Smooth muscle cell (in vitro differentiated cells): Measurements from ENCODE around the gene MXRA7. TPM values are rescaled to one million over a fixed set of nuclear protein-coding genes. Genes with fewer than 3 reads are reported as not detected.

Experiments used
- DNase-seq: peaks from one replicate; lab custom pipeline; 2025; ENCODE audit not compliant: unreplicated experiment; lab: John Stamatoyannopoulos, UW
- H2AFZ ChIP-seq: fragments of 200-600 bp; sonication (generic); 2 replicates; pipeline ENCODE4 v1.6.0; 2016; ENCODE audit warnings: antibody characterized with exemption, low read depth, mild to moderate bottlenecking
- H3F3A ChIP-seq: fragments of 200-600 bp; sonication (generic); 2 replicates; pipeline ENCODE4 v1.6.0; 2017; ENCODE audit warnings: antibody characterized with exemption, low read depth
- H3K27ac ChIP-seq: fragments of 200-600 bp; sonication (generic); 2 replicates; pipeline ENCODE4 v1.5.1; 2016; ENCODE audit warnings: low read depth, mild to moderate bottlenecking
- H3K27me3 ChIP-seq: fragments of 200-600 bp; sonication (generic); 2 replicates; pipeline ENCODE4 v1.6.1; 2016; ENCODE audit warnings: low read depth, mild to moderate bottlenecking
- H3K36me3 ChIP-seq: fragments of 200-600 bp; sonication (generic); 2 replicates; pipeline ENCODE4 v1.5.1; 2016; ENCODE audit warnings: low read depth
- H3K4me1 ChIP-seq: fragments of 200-600 bp; sonication (generic); 2 replicates; pipeline ENCODE4 v1.5.1; 2016; ENCODE audit warnings: low read depth
- H3K4me2 ChIP-seq: fragments of 200-600 bp; sonication (generic); 2 replicates; pipeline ENCODE4 v1.6.0; 2016; ENCODE audit warnings: mild to moderate bottlenecking
- H3K4me3 ChIP-seq: fragments of 200-600 bp; sonication (generic); 2 replicates; pipeline ENCODE4 v1.5.1; 2016; ENCODE audit warnings: mild to moderate bottlenecking
- H3K79me2 ChIP-seq: fragments of 200-600 bp; sonication (generic); 2 replicates; pipeline ENCODE4 v1.6.0; 2016; ENCODE audit warnings: low read depth, mild to moderate bottlenecking
- H3K9ac ChIP-seq: fragments of 200-600 bp; sonication (generic); 2 replicates; pipeline ENCODE4 v1.6.0; 2016; ENCODE audit warnings: low read depth
- H3K9me3 ChIP-seq: fragments of 200-600 bp; sonication (generic); replicated peaks from 2 replicates; pipeline ENCODE4 v1.5.1; 2016; ENCODE audit warnings: low read depth
- H4K20me1 ChIP-seq: fragments of 200-600 bp; sonication (generic); 2 replicates; pipeline ENCODE4 v1.6.0; 2016; ENCODE audit warnings: low read depth
- CTCF ChIP-seq: fragments of 200-600 bp; sonication (generic); IDR thresholded peaks from 2 replicates; pipeline ENCODE4 v1.5.1; 2017; ENCODE audit warnings: borderline replicate concordance, mild to moderate bottlenecking, antibody characterized with exemption; ENCODE audit not compliant: insufficient read depth, poor library complexity, severe bottlenecking
- WGBS: methylation state at CpG from one replicate; pipeline ENCODE4 v1.1.7; 2016; ENCODE audit warnings: low lambda C conversion rate; 5-methylcytosine and 5-hydroxymethylcytosine counted together
- polyA plus RNA-seq: library from polyadenylated mRNA; unstranded; fragments of >200 nt; fragmentation: Nextera tagmentation; extraction: Ambion mirVana; gene quantifications from 2 replicates; pipeline ENCODE4 v1.2.1, GENCODE V29; 2016
- total RNA-seq: library from RNA; depleted of rRNA; stranded (reverse); fragments of >200 nt; gene quantifications from 2 replicates; pipeline ENCODE4 v1.2.3, GENCODE V29; 2014

The MXRA7 gene
- total and polyA plus RNA-seq, 2 experiments from 2014 or later = 134 to 158 TPM

- H4K20me1 ChIP-seq = peaks cover 34% of the 10 kb centered on the region
- TF ChIP-seq CTCF = no peak
- H3K9me3 ChIP-seq = no peaks in the 10 kb centered on the region
- no peak overlapping the region for H3K27ac ChIP-seq
- no peaks in the 10 kb centered on the region for H3K36me3 ChIP-seq
- H2AFZ ChIP-seq = no peak overlapping the region
- H3K4me3 ChIP-seq = no peak overlapping the region
- H3K9ac ChIP-seq = no peak overlapping the region
- peaks cover 19% of the 10 kb centered on the region for H3K4me1 ChIP-seq
- H3K79me2 ChIP-seq = no peaks in the 10 kb centered on the region
- H3K4me2 ChIP-seq = no peak overlapping the region
- WGBS = 66% methylated on average over 1 of the region's 1 CpG
- DNase-seq = no peak
- peaks cover 13% of the 10 kb centered on the region for H3F3A ChIP-seq
- no peaks in the 10 kb centered on the region for H3K27me3 ChIP-seq
These were observed 31.5 kb downstream of the MXRA7 start for GRCh38 chr17:76679239-76679638.

GRCh38 chr17:76678330-76678729 lies 32.4 kb downstream of the MXRA7 start:
- Histone ChIP-seq H3K36me3 (no peaks in the 10 kb centered on the region), H3K27me3 (no peaks in the 10 kb centered on the region), H3K9ac (no peak overlapping the region), H4K20me1 (peaks cover 25% of the 10 kb centered on the region), H3F3A (peaks cover 9% of the 10 kb centered on the region), H3K4me3 (no peak overlapping the region), H3K9me3 (no peaks in the 10 kb centered on the region), H3K27ac (no peak overlapping the region), H3K4me1 (peaks cover 14% of the 10 kb centered on the region), H3K4me2 (no peak overlapping the region), H3K79me2 (no peaks in the 10 kb centered on the region), H2AFZ (no peak overlapping the region)
- WGBS = 82% methylated on average over 12 of the region's 12 CpGs
- no peak for DNase-seq
- TF ChIP-seq CTCF = no peak

- Histone ChIP-seq H3K9me3 (no peaks in the 10 kb centered on the region), H3K27me3 (no peaks in the 10 kb centered on the region), H4K20me1 (peaks cover 16% of the 10 kb centered on the region), H3K36me3 (no peaks in the 10 kb centered on the region), H3K9ac (no peak overlapping the region), H3K4me3 (no peak overlapping the region), H3F3A (no peaks in the 10 kb centered on the region), H3K4me1 (peaks cover 10% of the 10 kb centered on the region), H3K27ac (no peak overlapping the region), H3K79me2 (no peaks in the 10 kb centered on the region), H3K4me2 (no peak overlapping the region), H2AFZ (no peak overlapping the region)
- WGBS = 96% methylated on average over 16 of the region's 16 CpGs
- DNase-seq = no peak
- no peak for TF ChIP-seq CTCF
These were observed 33.4 kb downstream of the MXRA7 start for GRCh38 chr17:76677406-76677805.

- no peaks in the 10 kb centered on the region for H3F3A ChIP-seq
- no peaks in the 10 kb centered on the region for H3K36me3 ChIP-seq
- no peak overlapping the region for H3K9ac ChIP-seq
- DNase-seq = no peak
- H3K4me1 ChIP-seq = peaks cover 9% of the 10 kb centered on the region
- no peaks in the 10 kb centered on the region for H3K27me3 ChIP-seq
- H2AFZ ChIP-seq = no peak overlapping the region
- H3K4me2 ChIP-seq = no peak overlapping the region
- no peaks in the 10 kb centered on the region for H3K79me2 ChIP-seq
- WGBS = 95% methylated on average over 6 of the region's 6 CpGs
- no peak overlapping the region for H3K4me3 ChIP-seq
- no peaks in the 10 kb centered on the region for H3K9me3 ChIP-seq
- peaks cover 8% of the 10 kb centered on the region for H4K20me1 ChIP-seq
- no peak for TF ChIP-seq CTCF
- H3K27ac ChIP-seq = no peak overlapping the region
These were observed 34.1 kb downstream of the MXRA7 start for GRCh38 chr17:76676629-76677028.
